ENCODE results near the gene ELP6. TPM values are rescaled to one million over a fixed set of nuclear protein-coding genes. Genes with fewer than 3 reads are reported as not detected.

The ELP6 gene
- total and polyA plus RNA-seq, 9 of the 15 experiments (the other 6 are each of a cell fraction or from before 2014, with no cell fraction given) = 76.9 to 198 (median 83.3) TPM

GRCh38 chr3:47475570-47476329 lies 37.8 kb downstream of the ELP6 start, which contains the start of gene SCAP (continued):
- TF ChIP-seq ZKSCAN8 (CRISPR knock-in tag; IDR thresholded peaks at IDR 0.05) = no peak
- peak; percentile 83 for TF ChIP-seq HMGXB4 (CRISPR knock-in tag; IDR thresholded peaks at IDR 0.05)
- peak; percentile 89 for TF ChIP-seq RBFOX2 (IDR thresholded peaks at IDR 0.05; ENCODE audit: low read depth, low read length)
- TF ChIP-seq ZNF583 (CRISPR knock-in tag; IDR thresholded peaks at IDR 0.05) = no peak
- no peak for TF ChIP-seq ZFP91 (CRISPR knock-in tag; IDR thresholded peaks at IDR 0.05)
- 0 out of 2 replicates have a peak, but pooled peaks have one; percentile 51 for TF ChIP-seq ZNF695 (CRISPR knock-in tag; IDR thresholded peaks at IDR 0.05)
- TF ChIP-seq E2F1 (CRISPR knock-in tag; IDR thresholded peaks at IDR 0.05) = peak; percentile 84
- TF ChIP-seq THAP12 (CRISPR knock-in tag; IDR thresholded peaks at IDR 0.05) = peak; percentile 88
- TF ChIP-seq NUFIP1 (IDR thresholded peaks at IDR 0.05; ENCODE audit: partially characterized antibody) = no peak
- TF ChIP-seq MNT (conservative IDR thresholded peaks at IDR 0.05) = no peak
- TF ChIP-seq ETV5 (CRISPR knock-in tag; IDR thresholded peaks at IDR 0.05; ENCODE audit: low read depth) = peak; percentile 72; the same call in 1 of the 2 replicates
- no peak for TF ChIP-seq ZNF780A (CRISPR knock-in tag; IDR thresholded peaks at IDR 0.05)
- TF ChIP-seq ETV1 (tag; conservative IDR thresholded peaks at IDR 0.05; ENCODE audit: low read depth) = peak; percentile 92
- TF ChIP-seq FUS (optimal IDR thresholded peaks at IDR 0.05; ENCODE audit: low read depth, low read length) = peak; percentile 82
- TF ChIP-seq ESRRA (IDR thresholded peaks at IDR 0.05; ENCODE audit: borderline replicate concordance, low read depth) = peak; percentile 97
